HuH-7.5 (cell line): ENCODE results near the gene APOE.
"Not testable (repeated sequence)": the region's sequence is repeated elsewhere in the genome, so short reads cannot be mapped to it uniquely, and the experiment has no call there.

ENCODE experiments used
- DNase-seq: peaks from one replicate; pipeline ENCODE4 v3.0.0; 2011; ENCODE audit warnings: low spot score

Gene APOE

GRCh38 chr19:44909775-44910174 lies 4.2 kb downstream of the APOE start:
- no peak for DNase-seq

- DNase-seq = not testable (repeated sequence)
Observed at GRCh38 chr19:44911896-44912295, 6.3 kb downstream of the APOE start.

GRCh38 chr19:44912854-44913253 lies 7.3 kb downstream of the APOE start:
- peak; percentile 20 for DNase-seq

GRCh38 chr19:44913512-44914432 lies 8.2 kb downstream of the APOE start:
- peak; percentile 12 for DNase-seq

- peak; percentile 90 for DNase-seq
Observed at GRCh38 chr19:44914433-44915206, 9.0 kb downstream of the APOE start, which contains the start of gene APOC1. Gene APOC1 (plus strand): TSS chr19:44914608. CDS start chr19:44914892, 284 bp downstream.

GRCh38 chr19:44924243-44924725 lies 18.7 kb downstream of the APOE start:
- DNase-seq = peak; percentile 70

- DNase-seq = peak; percentile 69
Observed at GRCh38 chr19:44925114-44925891, 19.7 kb downstream of the APOE start.

- not testable (repeated sequence) for DNase-seq
Observed at GRCh38 chr19:44926245-44927077, 20.9 kb downstream of the APOE start.

- DNase-seq = no peak
Observed at GRCh38 chr19:44927746-44928145, 22.1 kb downstream of the APOE start.

GRCh38 chr19:44930088-44930487 lies 24.5 kb downstream of the APOE start:
- DNase-seq = no peak

GRCh38 chr19:44931541-44931940 lies 25.9 kb downstream of the APOE start:
- no peak for DNase-seq

- peak; percentile 54 for DNase-seq
Observed at GRCh38 chr19:44939668-44940067, 34.1 kb downstream of the APOE start.

GRCh38 chr19:44942067-44942571 lies 36.5 kb downstream of the APOE start, which contains the start of gene APOC4:
Gene APOC4 (plus strand): TSS chr19:44942237. CDS start chr19:44942278, 41 bp downstream.
- no peak for DNase-seq

- no peak for DNase-seq
Observed at GRCh38 chr19:44943801-44944249, 38.2 kb downstream of the APOE start.

- no peak for DNase-seq
Observed at GRCh38 chr19:44947041-44947581, 41.5 kb downstream of the APOE start.

- no peak for DNase-seq
Observed at GRCh38 chr19:44948237-44948636, 42.6 kb downstream of the APOE start.

GRCh38 chr19:44948763-44949374 lies 43.3 kb downstream of the APOE start:
- no peak for DNase-seq

- DNase-seq = no peak
Observed at GRCh38 chr19:44949550-44949949, 44.0 kb downstream of the APOE start.
